GM10266 (cell line): ENCODE data around the gene DGUOK.

Experiments used
- DNase-seq: peaks from one replicate; pipeline ENCODE4 v3.0.0; 2012; ENCODE audit errors: extremely low spot score
- CTCF ChIP-seq: IDR thresholded peaks from 2 replicates; pipeline ENCODE4 v1.5.1; 2012; ENCODE audit warnings: mild to moderate bottlenecking, low read depth; ENCODE audit not compliant: control insufficient read depth, insufficient read depth; ENCODE audit errors: missing control alignments

Gene DGUOK

GRCh38 chr2:73895473-73895872 is 31.2 kb upstream of the DGUOK start:
- no peak for DNase-seq
- TF ChIP-seq CTCF = no peak

GRCh38 chr2:73896362-73897239 is 30.1 kb upstream of the DGUOK start:
- TF ChIP-seq CTCF = no peak
- DNase-seq = peak; percentile 30

- no peak for TF ChIP-seq CTCF
- no peak for DNase-seq
Measured at GRCh38 chr2:73897240-73897583, 29.5 kb upstream of the DGUOK start.

GRCh38 chr2:73897934-73898333 is 28.7 kb upstream of the DGUOK start:
- TF ChIP-seq CTCF = no peak

GRCh38 chr2:73899801-73900336 is 26.8 kb upstream of the DGUOK start:
- no peak for TF ChIP-seq CTCF
- no peak for DNase-seq

More at GRCh38 chr2:73897934-73898333, 28.7 kb upstream of the DGUOK start:
- DNase-seq = no peak

- DNase-seq = no peak
- no peak for TF ChIP-seq CTCF
Measured at GRCh38 chr2:73901143-73901542, 25.5 kb upstream of the DGUOK start.

- DNase-seq = no peak
- no peak for TF ChIP-seq CTCF
Measured at GRCh38 chr2:73902284-73902683, 24.4 kb upstream of the DGUOK start.
